ENCODE measurements around the gene RPH3AL. TPM values are rescaled to one million over a fixed set of nuclear protein-coding genes. Genes with fewer than 3 reads are reported as not detected.
"Not testable (repeated sequence)": the region's sequence is repeated elsewhere in the genome, so short reads cannot be mapped to it uniquely, and the experiment has no call there.

RPH3AL gene
- total RNA-seq, 1 experiment from 2014 or later = 26.0 TPM

DNA sequence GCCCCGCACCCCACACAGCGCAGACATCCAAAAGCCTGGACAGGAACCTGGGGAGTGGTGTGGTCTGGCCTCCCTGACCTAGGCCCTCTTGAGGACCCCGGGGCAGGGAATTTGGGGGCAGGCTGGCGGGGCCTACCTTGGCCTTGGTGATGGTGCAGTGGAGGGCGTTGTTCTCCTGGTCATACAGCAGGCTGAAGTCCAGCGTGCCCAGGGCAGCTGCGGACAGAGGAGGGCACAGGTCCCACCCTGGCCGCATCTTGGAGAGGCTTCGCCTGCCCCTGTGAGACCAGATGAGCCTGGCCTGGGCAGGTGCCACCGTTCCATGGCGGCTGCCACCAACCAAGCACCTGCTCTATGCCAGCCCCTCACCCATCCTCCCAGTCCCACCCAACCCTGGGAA is 180.2 kb downstream of the RPH3AL start:
- POLR2A ChIA-PET (ENCODE audit: unreplicated experiment) = no interaction called here
- no peaks in the 10 kb centered on the region for H3K9me3 ChIP-seq (ENCODE audit: insufficient read depth, low read depth)
- TF ChIP-seq EZH2 (IDR thresholded peaks at IDR 0.05; ENCODE audit: low read depth) = no peak
- TF ChIP-seq, protein P1, sequence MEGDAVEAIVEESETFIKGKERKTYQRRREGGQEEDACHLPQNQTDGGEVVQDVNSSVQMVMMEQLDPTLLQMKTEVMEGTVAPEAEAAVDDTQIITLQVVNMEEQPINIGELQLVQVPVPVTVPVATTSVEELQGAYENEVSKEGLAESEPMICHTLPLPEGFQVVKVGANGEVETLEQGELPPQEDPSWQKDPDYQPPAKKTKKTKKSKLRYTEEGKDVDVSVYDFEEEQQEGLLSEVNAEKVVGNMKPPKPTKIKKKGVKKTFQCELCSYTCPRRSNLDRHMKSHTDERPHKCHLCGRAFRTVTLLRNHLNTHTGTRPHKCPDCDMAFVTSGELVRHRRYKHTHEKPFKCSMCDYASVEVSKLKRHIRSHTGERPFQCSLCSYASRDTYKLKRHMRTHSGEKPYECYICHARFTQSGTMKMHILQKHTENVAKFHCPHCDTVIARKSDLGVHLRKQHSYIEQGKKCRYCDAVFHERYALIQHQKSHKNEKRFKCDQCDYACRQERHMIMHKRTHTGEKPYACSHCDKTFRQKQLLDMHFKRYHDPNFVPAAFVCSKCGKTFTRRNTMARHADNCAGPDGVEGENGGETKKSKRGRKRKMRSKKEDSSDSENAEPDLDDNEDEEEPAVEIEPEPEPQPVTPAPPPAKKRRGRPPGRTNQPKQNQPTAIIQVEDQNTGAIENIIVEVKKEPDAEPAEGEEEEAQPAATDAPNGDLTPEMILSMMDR (conservative IDR thresholded peaks at IDR 0.05) = no peak

DNA sequence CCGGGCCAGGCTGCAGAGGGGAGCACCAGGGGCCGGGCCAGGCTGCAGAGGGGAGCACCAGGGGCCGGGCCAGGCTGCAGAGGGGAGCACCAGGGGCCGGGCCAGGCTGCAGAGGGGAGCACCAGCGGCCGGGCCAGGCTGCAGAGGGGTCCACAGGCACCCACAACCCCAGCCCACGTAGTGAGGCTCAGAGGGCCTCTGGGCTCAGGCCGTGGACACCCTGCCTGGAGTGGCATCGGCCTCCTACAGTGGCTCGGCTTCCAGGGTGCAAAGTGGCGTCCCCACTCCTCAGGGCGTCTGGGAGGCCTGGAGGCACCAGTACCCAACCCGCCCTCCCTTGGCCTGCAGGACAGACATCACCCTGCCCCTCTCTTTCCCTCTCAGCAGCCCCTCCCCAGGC is 180.7 kb downstream of the RPH3AL start:
- Histone ChIP-seq H3K27me3 (ENCODE audit: insufficient read depth, low read depth) (peaks cover 4% of the 10 kb centered on the region; the same call in 1 of the 2 replicates), H3K4me2 (no peak overlapping the region), H3K36me3 (ENCODE audit: low read depth) (no peaks in the 10 kb centered on the region), H3K9me3 (ENCODE audit: insufficient read depth, low read depth) (no peaks in the 10 kb centered on the region), H3K27ac (no peak overlapping the region), H2AFZ (no peak overlapping the region), H3K4me1 (replicated peaks; ENCODE audit: insufficient read depth) (no peaks in the 10 kb centered on the region), H4K20me1 (ENCODE audit: insufficient read depth) (no peaks in the 10 kb centered on the region), H3K79me2 (ENCODE audit: low read depth) (no peaks in the 10 kb centered on the region), H3K9me2 (ENCODE audit: insufficient read depth) (no peaks in the 10 kb centered on the region), H3K4me3 (no peak overlapping the region), H3F3A (ENCODE audit: insufficient read depth, low read depth) (no peaks in the 10 kb centered on the region)
- intact Hi-C loops (cut with micrococcal nuclease; ENCODE audit: unreplicated experiment) = no loop called here
- DNase-seq = no peak
- no peak for TF ChIP-seq EZH2 (IDR thresholded peaks at IDR 0.05; ENCODE audit: low read depth)
- TF ChIP-seq, protein P1 (conservative IDR thresholded peaks at IDR 0.05) = no peak
- BruUV-seq (replicated peaks) = no TSS peak
- ChIA-PET CTCF (no interaction called here), POLR2A (ENCODE audit: unreplicated experiment) (no interaction called here)

More for the DNA sequence above, 180.2 kb downstream of the RPH3AL start:
- H3K9me2 ChIP-seq (ENCODE audit: insufficient read depth) = no peaks in the 10 kb centered on the region
- intact Hi-C loops (cut with micrococcal nuclease; ENCODE audit: unreplicated experiment) = no loop called here
- no peak overlapping the region for H3K4me2 ChIP-seq
- CTCF ChIA-PET = no interaction called here
- H3K27ac ChIP-seq = no peak overlapping the region
- no TSS peak for BruUV-seq (replicated peaks)
- no peaks in the 10 kb centered on the region for H3F3A ChIP-seq (ENCODE audit: insufficient read depth, low read depth)
- H4K20me1 ChIP-seq (ENCODE audit: insufficient read depth) = no peaks in the 10 kb centered on the region
- no peaks in the 10 kb centered on the region for H3K79me2 ChIP-seq (ENCODE audit: low read depth)
- no peak overlapping the region for H3K4me3 ChIP-seq
- H2AFZ ChIP-seq = no peak overlapping the region
- no peak for DNase-seq
- H3K27me3 ChIP-seq (ENCODE audit: insufficient read depth, low read depth) = peaks cover 6% of the 10 kb centered on the region
- H3K4me1 ChIP-seq (replicated peaks; ENCODE audit: insufficient read depth) = no peaks in the 10 kb centered on the region
- H3K36me3 ChIP-seq (ENCODE audit: low read depth) = no peaks in the 10 kb centered on the region

- Histone ChIP-seq H4K20me1 (ENCODE audit: insufficient read depth) (no peaks in the 10 kb centered on the region), H3F3A (ENCODE audit: insufficient read depth, low read depth) (no peaks in the 10 kb centered on the region), H3K27ac (no peak overlapping the region), H3K27me3 (ENCODE audit: insufficient read depth, low read depth) (0 out of 2 replicates have a peak, but pooled peaks cover 4% of the 10 kb centered on the region), H3K4me2 (no peak overlapping the region), H3K4me3 (no peak overlapping the region), H3K36me3 (ENCODE audit: low read depth) (no peaks in the 10 kb centered on the region), H3K4me1 (replicated peaks; ENCODE audit: insufficient read depth) (no peaks in the 10 kb centered on the region), H3K79me2 (ENCODE audit: low read depth) (no peaks in the 10 kb centered on the region), H3K9me2 (ENCODE audit: insufficient read depth) (no peaks in the 10 kb centered on the region), H3K9me3 (ENCODE audit: insufficient read depth, low read depth) (no peaks in the 10 kb centered on the region), H2AFZ (no peak overlapping the region)
- DNase-seq = no peak
- intact Hi-C loops (cut with micrococcal nuclease; ENCODE audit: unreplicated experiment) = no loop called here
- ChIA-PET CTCF (interaction anchor here (0.5 kb wide), 1 partner anchor 216 kb away, joined by 5 read pairs; no protein-coding TSS in a partner anchor), POLR2A (ENCODE audit: unreplicated experiment) (no interaction called here)
- BruUV-seq (replicated peaks) = no TSS peak
- TF ChIP-seq, protein P1 (conservative IDR thresholded peaks at IDR 0.05) = no peak
- TF ChIP-seq EZH2 (IDR thresholded peaks at IDR 0.05; ENCODE audit: low read depth) = no peak
Measured at GRCh38 chr17:170130-170670, 182.4 kb downstream of the RPH3AL start.

DNA sequence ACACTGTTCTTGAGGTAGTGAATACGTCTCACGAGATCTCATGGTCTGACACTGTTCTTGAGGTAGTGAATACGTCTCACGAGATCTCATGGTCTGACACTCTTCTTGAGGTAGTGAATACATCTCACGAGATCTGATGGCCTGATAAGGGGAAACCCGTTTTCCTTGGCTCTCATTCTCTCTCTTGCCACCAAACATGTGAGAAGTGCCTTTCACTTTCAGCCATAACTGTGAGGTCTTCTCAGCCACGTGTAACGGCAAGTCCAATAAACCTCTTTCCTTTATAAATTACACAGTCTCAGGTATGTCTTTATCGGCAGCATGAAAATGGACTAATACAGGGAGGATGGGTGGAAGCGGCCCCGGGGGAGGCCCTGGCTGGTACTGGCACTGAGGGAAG is 184.0 kb downstream of the RPH3AL start:
- H3K79me2 ChIP-seq (ENCODE audit: low read depth); CTCF ChIA-PET: not testable (repeated sequence)

More for the DNA sequence above, 184.0 kb downstream of the RPH3AL start:
- H3K4me3 ChIP-seq; intact Hi-C loops (cut with micrococcal nuclease; ENCODE audit: unreplicated experiment); H3K4me1 ChIP-seq (replicated peaks; ENCODE audit: insufficient read depth); H3K27ac ChIP-seq; H3K4me2 ChIP-seq; H3K9me3 ChIP-seq (ENCODE audit: insufficient read depth, low read depth); H2AFZ ChIP-seq; H3K27me3 ChIP-seq (ENCODE audit: insufficient read depth, low read depth); H4K20me1 ChIP-seq (ENCODE audit: insufficient read depth); H3K36me3 ChIP-seq (ENCODE audit: low read depth); POLR2A ChIA-PET (ENCODE audit: unreplicated experiment); H3K9me2 ChIP-seq (ENCODE audit: insufficient read depth); DNase-seq; H3F3A ChIP-seq (ENCODE audit: insufficient read depth, low read depth); BruUV-seq (replicated peaks): not testable (repeated sequence)
